Naive B cell (primary cell): ENCODE measurements around the gene GSTK1. TPM values are rescaled to one million over a fixed set of nuclear protein-coding genes. Genes with fewer than 3 reads are reported as not detected.

Experiments used
- ATAC-seq, 2 donors: fragments of 150-1000 bp; cut with Tn5 transposase; 2 replicates each; pipeline ENCODE4 v1.10.0; 2021; ENCODE audit warnings: low read depth in 2 of 2, mild to moderate bottlenecking in 2 of 2, moderate library complexity in 2 of 2
- DNase-seq: peaks from one replicate; pipeline ENCODE4 v3.0.0; 2022
- H3K27ac Mint-ChIP-seq, 6 donors: one replicate each; pipeline ENCODE4 v1.8.0; 2020 to 2022; ENCODE audit warnings: mild to moderate bottlenecking in 6 of 6, mixed read lengths in 6 of 6, moderate library complexity in 5 of 6, inconsistent platforms in 2 of 6
- H3K27me3 Mint-ChIP-seq, 3 donors: one replicate each; pipeline ENCODE4 v1.8.0; 2021 to 2022; ENCODE audit warnings: mixed read lengths in 3 of 3, mild to moderate bottlenecking in 1 of 3
- H3K36me3 Mint-ChIP-seq, 2 donors: one replicate each; pipeline ENCODE4 v1.8.0; 2020 to 2022; ENCODE audit warnings: mixed read lengths in 2 of 2, inconsistent platforms in 1 of 2, mild to moderate bottlenecking in 1 of 2
- H3K4me1 Mint-ChIP-seq, 3 donors: one replicate each; pipeline ENCODE4 v1.8.0; 2020 to 2022; ENCODE audit warnings: mixed read lengths in 3 of 3, inconsistent platforms in 1 of 3, mild to moderate bottlenecking in 1 of 3, moderate library complexity in 1 of 3
- H3K4me3 Mint-ChIP-seq, 8 donors: one replicate each; pipeline ENCODE4 v1.8.0; 2020 to 2022; ENCODE audit warnings: mild to moderate bottlenecking in 8 of 8, mixed read lengths in 8 of 8, moderate library complexity in 8 of 8, inconsistent platforms in 2 of 8
- H3K9me3 Mint-ChIP-seq, 7 donors: one replicate each; pipeline ENCODE4 v1.8.0; 2020 to 2022; ENCODE audit warnings: mixed read lengths in 7 of 7, mild to moderate bottlenecking in 5 of 7, inconsistent platforms in 2 of 7, moderate library complexity in 1 of 7
- polyA plus RNA-seq, 6 donors: library from polyadenylated mRNA; unstranded; fragments of 300-500 nt; fragmentation: Illumina TruSeq; gene quantifications; one replicate each; pipeline ENCODE4 v1.2.3, GENCODE V29; 2021; ENCODE audit warnings: low read depth in 6 of 6

GSTK1 gene
- polyA plus RNA-seq, 6 donors from 2014 or later = 180 to 225 (median 204) TPM

DNA sequence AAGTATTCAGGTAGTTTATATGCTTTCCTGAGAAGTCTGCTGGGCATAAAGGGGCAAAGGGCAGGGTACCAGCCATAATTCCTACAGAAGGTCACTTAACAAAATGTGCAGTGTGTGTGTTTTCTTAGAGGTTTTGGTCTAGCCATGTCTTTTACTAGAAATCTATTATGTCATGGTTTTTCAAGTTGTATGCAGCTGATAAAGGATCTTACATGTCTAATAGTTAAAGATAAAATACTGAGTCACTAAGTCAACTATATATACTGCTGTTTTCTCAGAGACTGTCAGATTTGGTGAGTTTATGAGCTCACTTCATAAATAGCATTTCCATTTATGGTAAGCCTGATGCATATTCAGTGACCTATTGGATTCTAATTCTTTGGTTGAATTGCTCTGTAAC, 32.6 kb downstream of the GSTK1 start:
- no peak for DNase-seq
- H3K36me3 Mint-ChIP-seq = peaks cover 35 to 36% of the 10 kb centered on the region in 2 donors
- H3K9me3 Mint-ChIP-seq = no peaks in the 10 kb centered on the region
- peak overlapping the region in 1 of 8 donors; percentile 8 for H3K4me3 Mint-ChIP-seq
- no peak for ATAC-seq
- H3K27ac Mint-ChIP-seq = peak overlapping the region in 3 of 6 donors; percentile 3 to 59 (median 51)
- H3K4me1 Mint-ChIP-seq = peaks cover 30 to 56% (median 35%) of the 10 kb centered on the region in 3 donors
- no peaks in the 10 kb centered on the region for H3K27me3 Mint-ChIP-seq

DNA sequence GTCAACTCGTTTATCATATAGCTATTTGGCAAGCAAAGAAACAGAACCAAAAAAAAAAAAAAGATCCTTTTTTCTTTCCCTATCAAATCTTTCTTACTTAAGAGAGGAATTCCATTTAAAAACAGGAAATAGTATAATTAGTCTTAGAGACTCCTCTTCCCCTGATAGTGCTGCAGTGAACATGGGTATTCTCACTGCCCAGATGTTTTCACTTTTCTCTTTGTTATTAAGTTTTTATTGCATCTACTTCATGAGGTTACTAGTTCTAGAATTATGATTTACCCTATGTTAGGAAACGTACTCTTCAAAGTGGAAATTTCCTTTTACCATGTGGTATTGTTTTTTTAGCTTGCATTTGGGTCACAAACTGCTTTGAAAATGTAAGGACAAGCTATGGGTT, 33.4 kb downstream of the GSTK1 start:
- Mint-ChIP-seq H3K27ac (peak overlapping the region in 4 of 6 donors; percentile 18 to 81 (median 57)), H3K36me3 (peaks cover 35 to 38% of the 10 kb centered on the region in 2 donors), H3K4me3 (no peak overlapping the region), H3K27me3 (no peaks in the 10 kb centered on the region), H3K4me1 (peaks cover 27 to 48% (median 33%) of the 10 kb centered on the region in 3 donors), H3K9me3 (no peaks in the 10 kb centered on the region)
- no peak for DNase-seq
- ATAC-seq = no peak

DNA sequence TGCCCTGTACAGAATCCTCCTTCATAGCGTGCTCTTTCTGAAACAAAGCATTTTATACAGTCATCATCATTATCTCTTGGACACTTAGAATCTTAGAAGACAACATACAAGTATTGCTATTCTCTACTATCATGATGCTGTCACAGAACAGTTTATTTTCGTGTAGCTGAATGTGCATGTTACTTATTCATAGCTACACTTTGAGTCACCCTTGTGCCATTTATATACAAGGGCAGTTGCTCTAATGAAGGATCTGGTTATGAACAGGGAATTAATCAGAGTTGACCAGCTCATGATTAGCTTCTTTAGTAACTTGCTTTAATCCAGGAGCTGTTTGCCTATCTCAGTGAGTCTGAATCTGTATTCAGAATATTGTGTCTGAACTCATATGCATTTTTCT, 36.1 kb downstream of the GSTK1 start:
- DNase-seq = no peak
- H3K27ac Mint-ChIP-seq = no peak overlapping the region
- H3K9me3 Mint-ChIP-seq = no peaks in the 10 kb centered on the region
- no peaks in the 10 kb centered on the region for H3K27me3 Mint-ChIP-seq
- peaks cover 27 to 33% (median 30%) of the 10 kb centered on the region in 3 donors for H3K4me1 Mint-ChIP-seq
- no peak for ATAC-seq
- peaks cover 30 to 43% of the 10 kb centered on the region in 2 donors for H3K36me3 Mint-ChIP-seq
- H3K4me3 Mint-ChIP-seq = no peak overlapping the region

DNA sequence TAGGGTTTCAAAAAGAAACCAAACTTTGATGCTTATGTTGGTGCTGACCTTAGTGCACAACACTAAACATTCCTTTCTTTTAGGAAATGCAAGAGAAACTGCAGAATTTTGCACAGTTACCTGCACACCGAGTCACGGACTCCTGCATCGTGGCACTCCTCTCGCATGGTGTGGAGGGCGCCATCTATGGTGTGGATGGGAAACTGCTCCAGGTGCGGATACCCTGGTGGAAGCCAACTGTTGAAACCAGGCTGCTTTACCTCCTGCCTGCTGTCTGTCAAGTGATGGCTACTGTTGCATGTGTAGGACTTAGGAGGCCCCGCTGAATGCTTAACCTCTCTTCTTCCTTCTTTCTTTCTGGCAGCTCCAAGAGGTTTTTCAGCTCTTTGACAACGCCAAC, 36.6 kb downstream of the GSTK1 start:
- DNase-seq (peak; percentile 14), ATAC-seq (peak; percentile 67 to 71)
- H3K27me3 Mint-ChIP-seq = no peaks in the 10 kb centered on the region
- H3K9me3 Mint-ChIP-seq = no peaks in the 10 kb centered on the region
- no peak overlapping the region for H3K4me3 Mint-ChIP-seq
- H3K36me3 Mint-ChIP-seq = peaks cover 29 to 41% of the 10 kb centered on the region in 2 donors
- H3K27ac Mint-ChIP-seq = no peak overlapping the region
- peaks cover 26 to 33% (median 27%) of the 10 kb centered on the region in 3 donors for H3K4me1 Mint-ChIP-seq

DNA sequence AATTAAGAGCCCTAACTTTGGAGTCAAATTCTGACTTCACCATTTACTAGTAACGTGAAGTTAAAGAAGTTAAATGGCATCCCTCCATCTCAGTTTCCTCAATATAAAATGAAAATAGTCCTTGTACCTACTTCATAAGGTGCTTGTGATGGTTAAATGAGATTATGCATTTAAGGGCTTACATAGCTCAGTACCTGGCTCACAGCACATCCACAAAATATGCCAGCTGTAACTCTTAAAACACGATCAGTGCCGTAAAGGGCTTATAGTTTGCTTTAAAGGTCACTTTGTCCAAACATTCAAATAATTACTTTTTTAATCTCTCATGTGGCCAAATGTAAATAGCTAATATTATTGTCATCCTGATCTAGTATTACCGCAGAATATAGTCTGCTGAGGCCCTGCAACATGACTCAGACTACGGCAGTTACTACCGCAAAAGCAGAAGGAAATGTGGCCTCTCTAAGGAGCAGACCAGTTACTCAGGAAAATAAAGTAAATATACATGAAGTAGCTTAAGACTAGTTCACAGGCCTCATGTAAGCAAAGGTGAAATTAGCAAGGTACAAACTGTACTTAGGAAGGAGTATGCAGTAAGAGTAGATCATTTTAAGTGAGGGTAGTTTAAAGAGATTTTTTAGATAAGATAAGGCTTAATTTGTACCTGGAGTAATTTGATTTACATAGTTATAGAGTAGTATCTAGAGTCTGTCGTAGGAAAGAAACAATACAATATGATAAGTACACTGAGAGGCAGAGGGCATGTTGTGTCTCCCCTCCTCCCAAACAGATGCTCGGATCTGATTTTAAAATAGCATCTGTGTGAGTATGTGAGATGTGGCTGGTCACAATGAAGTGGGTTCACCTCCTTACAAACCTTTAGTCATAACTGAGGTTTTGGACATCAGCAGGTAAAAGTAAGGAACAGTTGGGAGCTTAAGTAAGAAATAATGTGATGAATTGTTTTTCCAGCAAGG, 38.0 kb downstream of the GSTK1 start:
- ATAC-seq (no peak), DNase-seq (no peak)
- no peaks in the 10 kb centered on the region for H3K27me3 Mint-ChIP-seq
- H3K4me1 Mint-ChIP-seq = peaks cover 12 to 30% (median 25%) of the 10 kb centered on the region in 3 donors
- no peaks in the 10 kb centered on the region for H3K9me3 Mint-ChIP-seq
- H3K36me3 Mint-ChIP-seq = peaks cover 31 to 52% of the 10 kb centered on the region in 2 donors
- peak overlapping the region in 3 of 6 donors; percentile 0 to 64 (median 4) for H3K27ac Mint-ChIP-seq
- H3K4me3 Mint-ChIP-seq = no peak overlapping the region

DNA sequence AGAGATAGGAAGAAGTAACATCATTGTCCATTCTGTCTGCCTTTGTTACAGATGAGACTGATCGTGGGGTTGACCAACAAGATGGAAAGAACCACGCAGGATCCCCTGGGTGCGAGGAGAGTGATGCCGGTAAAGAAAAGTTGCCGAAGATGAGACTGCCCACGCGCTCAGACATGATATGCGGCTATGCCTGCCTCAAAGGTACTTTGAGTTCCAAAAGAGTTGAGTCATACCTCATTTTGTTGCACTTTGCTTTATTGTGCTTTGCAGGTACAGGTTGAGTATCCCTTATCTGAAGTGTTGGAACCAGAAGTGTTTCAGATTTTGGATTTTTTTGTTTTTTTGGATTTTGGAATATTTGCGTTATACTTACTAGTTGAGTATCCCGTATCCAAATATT, 40.5 kb downstream of the GSTK1 start:
- peaks cover 12 to 30% (median 28%) of the 10 kb centered on the region in 3 donors for H3K4me1 Mint-ChIP-seq
- H3K36me3 Mint-ChIP-seq = peaks cover 36 to 72% of the 10 kb centered on the region in 2 donors
- no peak overlapping the region for H3K4me3 Mint-ChIP-seq
- H3K27me3 Mint-ChIP-seq = no peaks in the 10 kb centered on the region
- H3K27ac Mint-ChIP-seq = no peak overlapping the region
- no peak for ATAC-seq
- no peak for DNase-seq
- no peaks in the 10 kb centered on the region for H3K9me3 Mint-ChIP-seq

DNA sequence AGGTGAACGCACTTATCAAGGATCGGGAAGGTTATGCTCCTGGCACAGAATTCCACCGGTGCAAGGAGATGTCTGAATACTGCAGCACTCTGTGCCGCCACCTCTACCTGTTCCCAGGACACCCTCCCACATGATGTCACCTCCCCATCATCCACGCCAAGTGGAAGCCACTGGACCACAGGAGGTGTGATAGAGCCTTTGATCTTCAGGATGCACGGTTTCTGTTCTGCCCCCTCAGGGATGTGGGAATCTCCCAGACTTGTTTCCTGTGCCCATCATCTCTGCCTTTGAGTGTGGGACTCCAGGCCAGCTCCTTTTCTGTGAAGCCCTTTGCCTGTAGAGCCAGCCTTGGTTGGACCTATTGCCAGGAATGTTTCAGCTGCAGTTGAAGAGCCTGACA, 41.7 kb downstream of the GSTK1 start:
- ATAC-seq = no peak

DNA sequence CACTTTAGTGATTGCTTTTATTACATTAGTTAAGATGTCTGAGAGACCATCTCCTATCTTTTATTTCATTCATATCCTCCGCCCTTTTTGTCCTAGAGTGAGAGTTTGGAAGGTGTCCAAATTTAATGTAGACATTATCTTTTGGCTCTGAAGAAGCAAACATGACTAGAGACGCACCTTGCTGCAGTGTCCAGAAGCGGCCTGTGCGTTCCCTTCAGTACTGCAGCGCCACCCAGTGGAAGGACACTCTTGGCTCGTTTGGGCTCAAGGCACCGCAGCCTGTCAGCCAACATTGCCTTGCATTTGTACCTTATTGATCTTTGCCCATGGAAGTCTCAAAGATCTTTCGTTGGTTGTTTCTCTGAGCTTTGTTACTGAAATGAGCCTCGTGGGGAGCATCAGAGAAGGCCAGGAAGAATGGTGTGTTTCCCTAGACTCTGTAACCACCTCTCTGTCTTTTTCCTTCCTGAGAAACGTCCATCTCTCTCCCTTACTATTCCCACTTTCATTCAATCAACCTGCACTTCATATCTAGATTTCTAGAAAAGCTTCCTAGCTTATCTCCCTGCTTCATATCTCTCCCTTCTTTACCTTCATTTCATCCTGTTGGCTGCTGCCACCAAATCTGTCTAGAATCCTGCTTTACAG, 42.3 kb downstream of the GSTK1 start:
- H3K4me1 Mint-ChIP-seq = peaks cover 12 to 29% (median 24%) of the 10 kb centered on the region in 3 donors
- H3K9me3 Mint-ChIP-seq = no peaks in the 10 kb centered on the region
- no peak overlapping the region for H3K4me3 Mint-ChIP-seq
- H3K27ac Mint-ChIP-seq = peak overlapping the region in 4 of 6 donors; percentile 0 to 75 (median 30)
- ATAC-seq (peak in 1 of 2 donors; percentile 60), DNase-seq (peak; percentile 27)
- H3K27me3 Mint-ChIP-seq = no peaks in the 10 kb centered on the region
- peaks cover 33 to 60% of the 10 kb centered on the region in 2 donors for H3K36me3 Mint-ChIP-seq

More for the DNA sequence above, 41.7 kb downstream of the GSTK1 start:
- Mint-ChIP-seq H3K27ac (no peak overlapping the region), H3K27me3 (no peaks in the 10 kb centered on the region), H3K4me3 (no peak overlapping the region), H3K4me1 (peaks cover 8 to 30% (median 24%) of the 10 kb centered on the region in 3 donors), H3K9me3 (no peaks in the 10 kb centered on the region), H3K36me3 (peaks cover 36 to 66% of the 10 kb centered on the region in 2 donors)
- no peak for DNase-seq

DNA sequence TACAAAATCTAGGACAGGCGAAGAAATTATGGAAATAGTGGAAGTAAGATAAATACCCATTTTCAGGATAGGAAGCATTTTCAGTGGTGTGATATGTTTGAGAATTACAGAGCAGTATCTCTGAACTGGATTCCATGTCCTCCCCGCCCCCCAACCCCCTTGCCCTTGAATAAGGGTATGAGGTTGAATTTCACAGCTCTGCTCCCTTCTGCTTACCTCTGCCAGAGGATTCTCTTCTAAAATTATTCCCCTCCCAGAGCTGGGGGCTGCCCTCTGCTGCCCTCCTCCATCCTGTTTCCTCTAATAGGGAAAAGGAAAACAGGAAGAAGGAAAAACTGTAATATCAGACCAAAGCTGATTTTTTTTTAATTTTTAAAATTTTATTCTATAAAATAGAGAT, 45.4 kb downstream of the GSTK1 start:
- peaks cover 17 to 26% (median 21%) of the 10 kb centered on the region in 3 donors for H3K4me1 Mint-ChIP-seq
- DNase-seq (no peak), ATAC-seq (no peak)
- no peaks in the 10 kb centered on the region for H3K9me3 Mint-ChIP-seq
- H3K36me3 Mint-ChIP-seq = peaks cover 30 to 40% of the 10 kb centered on the region in 2 donors
- H3K27ac Mint-ChIP-seq = peak overlapping the region in 1 of 6 donors; percentile 82
- no peak overlapping the region for H3K4me3 Mint-ChIP-seq
- H3K27me3 Mint-ChIP-seq = no peaks in the 10 kb centered on the region

DNA sequence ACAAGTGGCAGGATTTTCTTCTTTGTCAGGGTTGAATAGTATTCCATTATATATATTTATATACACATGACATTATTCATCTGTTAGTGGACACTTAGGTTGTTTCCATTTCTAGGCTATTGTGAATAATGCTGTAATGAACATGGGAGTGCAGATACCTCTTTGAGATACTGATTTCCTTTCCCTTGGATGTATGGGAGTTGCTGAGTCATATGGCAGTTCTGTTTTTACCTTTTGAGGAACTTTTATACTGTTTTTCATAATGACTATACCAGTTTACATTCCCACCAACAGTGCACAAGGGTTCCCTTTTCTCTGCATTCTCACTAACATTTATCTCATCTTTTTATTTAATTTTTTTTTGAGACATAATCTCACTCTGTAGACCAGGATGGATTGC, 50.9 kb downstream of the GSTK1 start:
- ATAC-seq (no peak), DNase-seq (no peak)
- Mint-ChIP-seq H3K27me3 (peaks cover 0 to 5% (median 0%) of the 10 kb centered on the region in 3 donors), H3K4me3 (no peak overlapping the region), H3K36me3 (no peaks in the 10 kb centered on the region), H3K27ac (no peak overlapping the region), H3K9me3 (no peaks in the 10 kb centered on the region), H3K4me1 (peaks cover 8 to 12% (median 9%) of the 10 kb centered on the region in 3 donors)

DNA sequence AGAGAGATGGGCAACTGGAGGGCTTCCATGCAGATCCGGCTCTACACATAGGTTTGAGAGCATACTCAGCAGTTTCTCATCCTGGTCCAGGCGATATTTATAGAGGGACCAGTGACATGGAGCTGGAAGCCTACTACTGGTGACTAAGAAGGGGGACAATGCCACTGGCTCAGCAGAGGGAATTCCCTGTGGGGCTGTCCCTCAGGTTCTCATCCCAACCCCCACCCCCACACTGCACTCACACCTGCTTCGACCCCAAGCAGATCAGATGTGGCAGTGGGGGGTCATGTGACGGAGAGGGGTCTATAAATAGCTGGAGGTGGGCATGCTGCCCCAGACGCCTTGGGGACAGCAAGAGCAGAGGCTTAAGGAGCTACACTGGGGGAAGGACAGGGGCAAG, 52.5 kb downstream of the GSTK1 start, which contains the start of gene CLCN1:
TSS of gene CLCN1 (plus strand) at position 336 of the 400 bp plus-strand sequence. CDS start 102 bp downstream, outside the sequence.
- ATAC-seq (no peak), DNase-seq (no peak)
- peaks cover 3 to 4% (median 3%) of the 10 kb centered on the region in 3 donors for H3K4me1 Mint-ChIP-seq
- H3K36me3 Mint-ChIP-seq = no peaks in the 10 kb centered on the region
- H3K9me3 Mint-ChIP-seq = no peaks in the 10 kb centered on the region
- peak within 1 kb of the TSS in 1 of 6 donors; percentile 63 for H3K27ac Mint-ChIP-seq
- peaks cover 0 to 6% (median 0%) of the 10 kb centered on the region in 3 donors for H3K27me3 Mint-ChIP-seq
- no peak within 1 kb of the TSS for H3K4me3 Mint-ChIP-seq

DNA sequence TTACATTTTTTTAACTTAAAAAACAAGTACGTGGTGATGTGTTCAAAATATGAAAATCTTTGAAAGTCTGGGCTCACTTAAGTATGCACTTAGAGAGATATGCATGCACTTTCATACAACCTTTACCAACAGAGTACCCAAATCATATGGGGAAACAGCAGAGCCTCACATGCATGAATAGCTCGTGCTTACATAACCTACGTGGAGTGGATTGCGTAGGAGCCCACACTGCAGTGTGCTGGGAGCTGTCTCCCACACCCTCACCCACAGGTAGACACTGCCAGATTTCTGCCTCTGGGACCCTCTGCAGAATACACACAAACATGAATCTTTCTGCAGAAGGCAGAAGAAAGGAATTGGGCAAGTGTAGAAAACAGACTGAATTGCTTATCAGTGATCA, 53.3 kb downstream of the GSTK1 start:
- Mint-ChIP-seq H3K36me3 (no peaks in the 10 kb centered on the region), H3K27me3 (peaks cover 2 to 6% (median 4%) of the 10 kb centered on the region in 3 donors), H3K4me1 (peaks cover 0 to 2% (median 0%) of the 10 kb centered on the region in 3 donors), H3K4me3 (no peak overlapping the region), H3K27ac (no peak overlapping the region), H3K9me3 (no peaks in the 10 kb centered on the region)
- DNase-seq (no peak), ATAC-seq (no peak)

DNA sequence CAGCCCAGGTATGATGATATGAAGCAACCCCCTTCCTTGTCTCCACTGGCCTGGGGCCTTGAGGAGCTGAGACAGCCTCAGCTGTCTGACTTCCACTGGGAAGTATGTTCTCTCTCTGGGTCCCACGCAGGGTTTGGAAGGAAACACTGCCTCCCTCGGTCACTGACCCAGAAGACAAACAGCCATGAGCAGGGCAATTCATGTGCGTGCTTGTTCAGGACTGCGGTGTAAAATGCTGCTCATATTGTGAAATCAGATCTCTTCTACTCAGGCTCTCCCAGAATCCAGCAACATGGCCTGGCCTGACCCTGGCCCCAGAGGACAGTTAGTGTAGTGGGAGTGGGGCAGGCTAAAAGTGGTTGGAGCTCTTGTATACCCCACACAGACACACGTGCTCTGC, 55.4 kb downstream of the GSTK1 start:
- DNase-seq (no peak), ATAC-seq (no peak)
- Mint-ChIP-seq H3K4me1 (peaks cover 0 to 4% (median 0%) of the 10 kb centered on the region in 3 donors), H3K36me3 (no peaks in the 10 kb centered on the region), H3K4me3 (no peak overlapping the region), H3K27me3 (peaks cover 5 to 8% (median 6%) of the 10 kb centered on the region in 3 donors), H3K9me3 (no peaks in the 10 kb centered on the region), H3K27ac (peak overlapping the region in 1 of 6 donors; percentile 64)
